Measurements from ENCODE around the gene LYRM1. TPM values are rescaled to one million over a fixed set of nuclear protein-coding genes. Genes with fewer than 3 reads are reported as not detected.
A peak's percentile ranks its signal among the peaks of the same experiment; 100 is the strongest.
"Not testable (repeated sequence)": the region's sequence is repeated elsewhere in the genome, so short reads cannot be mapped to it uniquely, and the experiment has no call there.

LYRM1 gene
- total RNA-seq, 1 donor from 2014 or later: 23.2 TPM

- Mint-ChIP-seq H3K27ac (ENCODE audit: unreplicated experiment) (no peak overlapping the region), H3K4me3 (ENCODE audit: unreplicated experiment) (no peak overlapping the region)
These were observed 40.2 kb upstream of the LYRM1 start for GRCh38 chr16:20860361-20860760.

GRCh38 chr16:20860995-20861394 lies 39.6 kb upstream of the LYRM1 start:
- DNase-seq; H3K4me3 Mint-ChIP-seq (ENCODE audit: unreplicated experiment); H3K27me3 Mint-ChIP-seq (ENCODE audit: unreplicated experiment); H3K9me3 Mint-ChIP-seq (ENCODE audit: unreplicated experiment); H3K36me3 Mint-ChIP-seq (ENCODE audit: unreplicated experiment): not testable (repeated sequence)
- H3K27ac Mint-ChIP-seq (ENCODE audit: unreplicated experiment): peak overlapping the region; percentile 25
- H3K4me1 Mint-ChIP-seq (ENCODE audit: low read depth, unreplicated experiment): peaks cover 27% of the 10 kb centered on the region

More at GRCh38 chr16:20860361-20860760, 40.2 kb upstream of the LYRM1 start:
- H3K4me1 Mint-ChIP-seq (ENCODE audit: low read depth, unreplicated experiment): peaks cover 21% of the 10 kb centered on the region
- TF ChIP-seq CTCF (IDR thresholded peaks at IDR 0.05; ENCODE audit: partially characterized antibody, unreplicated experiment): no peak
- no peaks in the 10 kb centered on the region for H3K36me3 Mint-ChIP-seq (ENCODE audit: unreplicated experiment)
- no peaks in the 10 kb centered on the region for H3K27me3 Mint-ChIP-seq (ENCODE audit: unreplicated experiment)
- peaks cover 1% of the 10 kb centered on the region for H3K9me3 Mint-ChIP-seq (ENCODE audit: unreplicated experiment)
- no peak for DNase-seq

- Mint-ChIP-seq H3K36me3 (ENCODE audit: unreplicated experiment) (no peaks in the 10 kb centered on the region), H3K4me1 (ENCODE audit: low read depth, unreplicated experiment) (peaks cover 35% of the 10 kb centered on the region), H3K27me3 (ENCODE audit: unreplicated experiment) (peaks cover 3% of the 10 kb centered on the region), H3K27ac (ENCODE audit: unreplicated experiment) (no peak overlapping the region), H3K4me3 (ENCODE audit: unreplicated experiment) (no peak overlapping the region), H3K9me3 (ENCODE audit: unreplicated experiment) (peaks cover 1% of the 10 kb centered on the region)
- TF ChIP-seq CTCF (IDR thresholded peaks at IDR 0.05; ENCODE audit: partially characterized antibody, unreplicated experiment): no peak
- DNase-seq: no peak
These were observed 38.2 kb upstream of the LYRM1 start for GRCh38 chr16:20862162-20862960.

- H3K27ac Mint-ChIP-seq (ENCODE audit: unreplicated experiment); H3K27me3 Mint-ChIP-seq (ENCODE audit: unreplicated experiment); H3K9me3 Mint-ChIP-seq (ENCODE audit: unreplicated experiment); H3K36me3 Mint-ChIP-seq (ENCODE audit: unreplicated experiment); H3K4me3 Mint-ChIP-seq (ENCODE audit: unreplicated experiment); DNase-seq: not testable (repeated sequence)
- H3K4me1 Mint-ChIP-seq (ENCODE audit: low read depth, unreplicated experiment): peaks cover 33% of the 10 kb centered on the region
These were observed 36.2 kb upstream of the LYRM1 start for GRCh38 chr16:20864376-20864775.

- no peaks in the 10 kb centered on the region for H3K36me3 Mint-ChIP-seq (ENCODE audit: unreplicated experiment)
- TF ChIP-seq CTCF (IDR thresholded peaks at IDR 0.05; ENCODE audit: partially characterized antibody, unreplicated experiment): no peak
- peaks cover 1% of the 10 kb centered on the region for H3K9me3 Mint-ChIP-seq (ENCODE audit: unreplicated experiment)
- H3K4me3 Mint-ChIP-seq (ENCODE audit: unreplicated experiment): no peak overlapping the region
- no peak for DNase-seq
- H3K27ac Mint-ChIP-seq (ENCODE audit: unreplicated experiment): peak overlapping the region; percentile 80
- peaks cover 3% of the 10 kb centered on the region for H3K27me3 Mint-ChIP-seq (ENCODE audit: unreplicated experiment)
- peaks cover 32% of the 10 kb centered on the region for H3K4me1 Mint-ChIP-seq (ENCODE audit: low read depth, unreplicated experiment)
These were observed 35.0 kb upstream of the LYRM1 start for GRCh38 chr16:20865420-20866131.

Measured in glutamatergic neuron (in vitro differentiated cells).